ENCODE results near the gene LRP1B.

- no peak for TF ChIP-seq CTCF (IDR thresholded peaks at IDR 0.05 in 4 of 5, conservative IDR thresholded peaks at IDR 0.05 in 1 of 5)
- no peak for TF ChIP-seq POLR2A (IDR thresholded peaks at IDR 0.05)
These were observed 1115.3 kb downstream of the LRP1B start for GRCh38 chr2:141015341-141016047.
